Measurements from ENCODE around the gene TESK2.

GRCh38 chr1:45354838-45355237 lies 136.1 kb downstream of the TESK2 start:
- TF ChIP-seq POLR2A (IDR thresholded peaks at IDR 0.05), result no peak
- no peak for TF ChIP-seq POLR2AphosphoS5 (IDR thresholded peaks at IDR 0.05)
- TF ChIP-seq CTCF (IDR thresholded peaks at IDR 0.05 in 8 of 11, conservative IDR thresholded peaks at IDR 0.05 in 3 of 11), result no peak
